Measurements from ENCODE around the gene SHISAL2A.
"Not testable (repeated sequence)": the region's sequence is repeated elsewhere in the genome, so short reads cannot be mapped to it uniquely, and the experiment has no call there.

The SHISAL2A gene

GRCh38 chr1:52692697-52693096 lies 59.7 kb downstream of the SHISAL2A start:
- no peak for DNase-seq

- DNase-seq, result not testable (repeated sequence)
Observed at GRCh38 chr1:52693351-52693750, 60.4 kb downstream of the SHISAL2A start.

GRCh38 chr1:52693843-52694242 lies 60.9 kb downstream of the SHISAL2A start:
- no peak for DNase-seq

- no peak for DNase-seq
Observed at GRCh38 chr1:52695627-52696026, 62.7 kb downstream of the SHISAL2A start.

GRCh38 chr1:52697795-52698674 lies 65.1 kb downstream of the SHISAL2A start, which contains the start of gene COA7:
COA7 (minus strand) TSS chr1:52698347; CDS start chr1:52698326, 21 bp downstream.
- DNase-seq, result peak; percentile 58 to 68

- peak; percentile 90 for DNase-seq
Observed at GRCh38 chr1:52702886-52703787, 70.2 kb downstream of the SHISAL2A start.

GRCh38 chr1:52706136-52706670 lies 73.2 kb downstream of the SHISAL2A start:
- DNase-seq, result no peak

Data from CD4-positive, alpha-beta T cell treated with Interleukin-4 for 1 hour (primary cell).